Activated CD4-positive, alpha-beta memory T cell treated with anti-CD3 and anti-CD28 coated beads, Interleukin-2, amount 10 ng/mL, durations not matched to agents 7 days and 5 days (primary cell): ENCODE results near the gene RNF223. TPM values are rescaled to one million over a fixed set of nuclear protein-coding genes. Genes with fewer than 3 reads are reported as not detected.
"Not testable (repeated sequence)": the region's sequence is repeated elsewhere in the genome, so short reads cannot be mapped to it uniquely, and the experiment has no call there.

Experiments
- CTCF ChIA-PET: fragments of 350-600 bp; sonication (Branson Sonifier 250); formaldehyde crosslinking; loops from one replicate; lab custom pipeline; 2021; ENCODE audit warnings: antibody characterized with exemption, inconsistent platforms; lab: Charles Lee
- POLR2A ChIA-PET: fragments of 350-600 bp; sonication (Branson Sonifier 250); formaldehyde crosslinking; loops from one replicate; lab custom pipeline; 2021; ENCODE audit warnings: antibody characterized with exemption; lab: Charles Lee
- DNase-seq: peaks from one replicate; pipeline ENCODE4 v3.0.0-alpha.2; 2020
- H3K27ac Mint-ChIP-seq: one replicate; pipeline ENCODE4 v1.8.0; 2021; ENCODE audit warnings: mild to moderate bottlenecking, mixed read lengths
- H3K27me3 Mint-ChIP-seq: one replicate; pipeline ENCODE4 v1.8.0; 2021; ENCODE audit warnings: mixed read lengths
- H3K36me3 Mint-ChIP-seq: one replicate; pipeline ENCODE4 v1.8.0; 2021; ENCODE audit warnings: low read depth, mixed read lengths
- H3K4me1 Mint-ChIP-seq: one replicate; pipeline ENCODE4 v1.8.0; 2021; ENCODE audit warnings: mixed read lengths
- H3K4me3 Mint-ChIP-seq: one replicate; pipeline ENCODE4 v1.8.0; 2021; ENCODE audit warnings: mild to moderate bottlenecking, mixed read lengths
- H3K9me3 Mint-ChIP-seq: one replicate; pipeline ENCODE4 v1.8.0; 2021; ENCODE audit warnings: mixed read lengths
- total RNA-seq, 2 experiments: library from RNA; stranded (reverse); gene quantifications; one replicate each; pipeline ENCODE4 v1.2.3, GENCODE V29; 2021

Gene RNF223
- total RNA-seq, 2 experiments from 2014 or later, result not detected

DNA sequence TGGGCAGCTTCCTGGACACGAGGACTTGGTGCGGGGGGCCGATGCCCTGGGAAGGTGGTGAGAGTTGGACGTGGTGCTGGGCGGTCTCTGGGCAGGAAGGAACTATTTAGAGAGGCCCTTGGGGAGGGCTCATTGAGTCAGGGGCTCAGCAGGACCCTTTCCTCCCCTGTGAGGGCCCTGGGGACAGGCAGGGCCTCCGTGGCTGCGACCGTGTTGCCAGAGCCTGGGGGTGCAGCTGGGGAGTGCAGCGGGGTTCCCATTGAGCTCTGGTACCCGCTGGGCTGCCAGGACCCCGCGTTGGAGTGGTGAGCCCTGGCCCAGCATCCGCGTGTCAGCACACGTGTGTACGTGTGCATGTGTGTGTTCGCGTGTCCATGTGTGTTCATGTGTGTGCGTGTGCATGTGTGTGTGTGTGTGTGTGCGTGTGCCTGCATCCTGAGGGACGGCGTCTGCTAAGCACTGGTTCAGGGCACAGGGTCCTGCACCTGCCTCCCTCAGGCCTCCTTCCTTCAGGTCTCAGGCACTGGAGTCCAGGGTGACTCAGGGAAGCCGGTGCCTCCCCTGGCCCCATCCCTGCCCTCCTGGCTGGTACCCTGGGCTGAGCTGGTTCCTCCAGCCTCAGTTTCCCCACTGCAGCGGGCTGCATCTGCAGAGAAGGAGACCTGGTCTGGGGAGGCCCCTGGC is 10.7 kb downstream of the RNF223 start:
- Mint-ChIP-seq H3K4me3 (peak overlapping the region; percentile 66), H3K9me3 (no peaks in the 10 kb centered on the region), H3K36me3 (no peaks in the 10 kb centered on the region), H3K27me3 (peaks cover 4% of the 10 kb centered on the region), H3K27ac (peak overlapping the region; percentile 66), H3K4me1 (peaks cover 58% of the 10 kb centered on the region)
- no peak for DNase-seq
- POLR2A ChIA-PET, result interaction anchor here (0.9 to 1.5 kb wide), 7 partner anchors 8 to 168 kb away, joined by 3 to 7 read pairs (median 3); no protein-coding TSS in a partner anchor
- CTCF ChIA-PET, result interaction anchor here (1.0 to 3.9 kb wide), 13 partner anchors 24 to 242 kb away, joined by 3 to 19 read pairs (median 5); partner anchors contain the start of genes AGRN, ISG15 and PLEKHN1

GRCh38 chr1:1062348-1063163 is 11.6 kb downstream of the RNF223 start:
- POLR2A ChIA-PET, result interaction anchor here (0.9 to 2.1 kb wide), 3 partner anchors 22 to 95 kb away, joined by 3 to 9 read pairs (median 3); no protein-coding TSS in a partner anchor
- peak overlapping the region; percentile 54 for H3K27ac Mint-ChIP-seq
- H3K4me3 Mint-ChIP-seq, result peak overlapping the region; percentile 66
- no peaks in the 10 kb centered on the region for H3K9me3 Mint-ChIP-seq
- peaks cover 56% of the 10 kb centered on the region for H3K4me1 Mint-ChIP-seq
- H3K36me3 Mint-ChIP-seq, result no peaks in the 10 kb centered on the region
- DNase-seq, result no peak
- CTCF ChIA-PET, result interaction anchor here (0.6 to 3.9 kb wide), 9 partner anchors 22 to 199 kb away, joined by 3 to 19 read pairs (median 5); partner anchors contain the start of genes AGRN and PLEKHN1
- H3K27me3 Mint-ChIP-seq, result peaks cover 11% of the 10 kb centered on the region

DNA sequence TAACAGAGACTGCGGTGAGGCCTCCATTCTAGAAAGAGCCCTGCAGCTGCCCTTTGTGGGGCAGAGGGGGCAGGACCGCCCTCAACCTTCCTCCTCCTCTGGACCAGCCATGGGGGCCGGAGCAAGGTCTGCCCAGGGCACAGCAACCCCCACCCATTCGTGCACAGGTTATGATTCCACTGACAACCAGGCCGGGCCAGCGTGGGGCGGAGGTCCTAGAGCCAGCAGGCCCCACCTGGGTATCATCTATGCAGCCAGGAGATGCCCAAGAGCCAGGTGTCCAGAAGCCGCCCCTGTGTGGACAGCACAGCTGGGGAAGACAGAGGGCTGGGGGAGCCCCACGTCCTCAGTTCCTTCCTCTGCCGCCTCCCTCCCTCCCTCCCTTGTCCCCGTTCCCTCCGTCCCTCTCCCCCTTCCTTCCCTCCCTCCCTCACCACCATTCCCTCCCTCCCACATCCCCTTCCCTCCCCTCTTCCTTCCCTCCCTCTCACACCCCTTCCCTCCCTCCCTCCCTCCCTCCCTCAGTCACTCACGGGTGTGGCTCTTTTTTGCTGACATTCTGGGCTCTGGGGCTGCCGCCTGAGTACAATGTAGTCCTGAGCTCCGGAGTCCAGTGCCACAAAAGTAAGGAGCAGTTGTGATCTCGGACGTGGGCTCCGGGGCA is 12.3 kb downstream of the RNF223 start:
- CTCF ChIA-PET, result interaction anchor here (0.6 to 3.9 kb wide), 4 partner anchors 21 to 200 kb away, joined by 3 to 19 read pairs (median 4); partner anchors contain the start of gene AGRN
- no peaks in the 10 kb centered on the region for H3K36me3 Mint-ChIP-seq
- peak overlapping the region; percentile 37 for H3K27ac Mint-ChIP-seq
- H3K27me3 Mint-ChIP-seq, result peaks cover 13% of the 10 kb centered on the region
- H3K9me3 Mint-ChIP-seq, result no peaks in the 10 kb centered on the region
- peak overlapping the region; percentile 66 for H3K4me3 Mint-ChIP-seq
- POLR2A ChIA-PET, result interaction anchor here (1.2 to 2.1 kb wide), 2 partner anchors 21 to 96 kb away, joined by 3 to 9 read pairs; no protein-coding TSS in a partner anchor
- H3K4me1 Mint-ChIP-seq, result peaks cover 54% of the 10 kb centered on the region
- no peak for DNase-seq

DNA sequence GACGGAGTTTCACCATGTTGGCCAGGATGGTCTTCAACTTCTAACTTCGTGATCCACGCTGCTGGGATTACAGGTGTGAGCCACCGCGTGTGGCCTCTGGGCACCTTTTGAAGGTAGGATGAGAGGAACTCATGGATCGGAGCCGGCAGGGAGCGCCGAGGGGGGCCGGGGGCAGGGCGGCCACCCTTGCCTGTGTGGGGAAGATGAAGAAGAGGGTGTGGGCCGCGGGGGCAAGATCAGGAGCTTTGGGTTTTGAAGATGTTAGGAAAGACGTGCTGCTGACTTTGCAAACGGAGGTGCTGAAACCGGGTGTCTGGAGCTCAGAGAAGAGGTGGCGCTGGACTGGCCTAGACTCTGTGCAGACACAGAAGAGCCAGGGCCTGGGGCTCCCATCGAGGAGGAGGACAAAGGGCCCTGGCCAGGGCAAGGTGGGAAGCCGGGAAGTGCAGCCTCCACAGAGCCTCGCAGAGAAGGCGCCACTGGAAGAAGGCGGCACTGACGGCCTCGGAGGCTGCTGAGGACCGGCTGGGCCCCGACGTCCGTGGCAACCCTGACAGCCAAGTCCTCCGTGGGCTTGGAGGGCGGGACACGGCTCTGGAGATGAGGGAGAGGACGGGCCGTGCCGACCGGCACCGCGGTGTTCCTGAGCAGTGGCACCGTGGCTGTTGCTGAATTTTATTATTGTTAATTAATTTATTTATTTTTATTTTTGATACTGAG is 13.7 kb downstream of the RNF223 start:
- ChIA-PET POLR2A (interaction anchor here (1.6 to 2.1 kb wide), 2 partner anchors 20 kb away, joined by 6 to 9 read pairs; no protein-coding TSS in a partner anchor), CTCF (interaction anchor here (3.9 kb wide), 1 partner anchor 75 kb away, joined by 19 read pairs; no protein-coding TSS in a partner anchor)
- no peak for DNase-seq
- Mint-ChIP-seq H3K27me3 (peaks cover 13% of the 10 kb centered on the region), H3K4me3 (peak overlapping the region; percentile 70), H3K27ac (peak overlapping the region; percentile 56), H3K9me3 (no peaks in the 10 kb centered on the region), H3K4me1 (peaks cover 48% of the 10 kb centered on the region), H3K36me3 (no peaks in the 10 kb centered on the region)

- no peaks in the 10 kb centered on the region for H3K36me3 Mint-ChIP-seq
- H3K4me1 Mint-ChIP-seq, result peaks cover 45% of the 10 kb centered on the region
- DNase-seq, result peak; percentile 94
- H3K9me3 Mint-ChIP-seq, result no peaks in the 10 kb centered on the region
- H3K27me3 Mint-ChIP-seq, result peaks cover 13% of the 10 kb centered on the region
- peak overlapping the region; percentile 70 for H3K4me3 Mint-ChIP-seq
- ChIA-PET CTCF (interaction anchor here (0.9 to 1.3 kb wide), 3 partner anchors 76 to 313 kb away, joined by 3 to 4 read pairs (median 3); no protein-coding TSS in a partner anchor), POLR2A (interaction anchor here (1.6 kb wide), 1 partner anchor 19 kb away, joined by 6 read pairs; no protein-coding TSS in a partner anchor)
- peak overlapping the region; percentile 56 for H3K27ac Mint-ChIP-seq
These were observed 14.4 kb downstream of the RNF223 start for GRCh38 chr1:1059494-1060280.

DNA sequence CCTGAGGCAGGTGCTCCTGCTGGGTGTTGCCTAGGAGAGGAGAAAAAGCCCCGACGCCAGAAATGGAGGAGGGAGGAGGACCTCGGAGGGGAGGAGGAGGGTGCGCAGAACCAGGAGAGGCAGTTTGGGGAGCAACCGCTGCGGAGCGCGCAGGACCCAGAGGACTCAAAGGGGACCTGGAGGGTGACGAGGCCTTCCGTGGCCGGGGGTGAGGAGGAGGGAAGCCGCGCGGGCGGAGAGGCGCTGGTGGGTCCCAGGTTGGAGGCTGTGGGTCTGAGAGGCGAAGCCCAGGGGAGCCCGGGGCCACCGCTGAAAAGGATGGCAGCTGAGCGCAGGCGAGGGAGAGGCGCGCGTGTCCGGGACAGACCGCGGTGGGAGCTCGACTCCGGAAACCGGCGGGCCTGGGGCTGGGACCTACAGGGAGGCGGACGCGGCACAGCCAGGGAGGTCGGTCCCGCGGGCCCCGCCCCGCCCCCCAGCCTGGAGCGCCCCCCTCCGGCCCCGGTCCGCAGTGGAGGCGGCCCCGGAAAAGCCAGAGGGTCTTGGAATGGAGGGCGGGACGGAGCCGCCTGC is 15.1 kb downstream of the RNF223 start:
- Mint-ChIP-seq H3K4me1 (peaks cover 40% of the 10 kb centered on the region), H3K4me3 (peak overlapping the region; percentile 73), H3K36me3 (no peaks in the 10 kb centered on the region), H3K27ac (peak overlapping the region; percentile 35), H3K27me3 (peaks cover 13% of the 10 kb centered on the region), H3K9me3 (no peaks in the 10 kb centered on the region)
- DNase-seq, result peak; percentile 64
- CTCF ChIA-PET, result interaction anchor here (0.9 to 1.3 kb wide), 3 partner anchors 76 to 313 kb away, joined by 3 to 4 read pairs (median 3); no protein-coding TSS in a partner anchor
- POLR2A ChIA-PET, result interaction anchor here (1.6 kb wide), 1 partner anchor 19 kb away, joined by 6 read pairs; no protein-coding TSS in a partner anchor

GRCh38 chr1:1058088-1058905 is 15.8 kb downstream of the RNF223 start:
- POLR2A ChIA-PET, result interaction anchor here (1.6 kb wide), 1 partner anchor 18 kb away, joined by 6 read pairs; no protein-coding TSS in a partner anchor
- CTCF ChIA-PET, result interaction anchor here (1.3 to 1.5 kb wide), 3 partner anchors 56 to 314 kb away, joined by 3 to 4 read pairs (median 3); no protein-coding TSS in a partner anchor
- Mint-ChIP-seq H3K27ac (peak overlapping the region; percentile 9), H3K36me3 (no peaks in the 10 kb centered on the region), H3K4me3 (peak overlapping the region; percentile 73), H3K9me3 (no peaks in the 10 kb centered on the region), H3K4me1 (peaks cover 34% of the 10 kb centered on the region), H3K27me3 (peaks cover 13% of the 10 kb centered on the region)
- no peak for DNase-seq

GRCh38 chr1:1057769-1058087 is 16.4 kb downstream of the RNF223 start:
- H3K27ac Mint-ChIP-seq, POLR2A ChIA-PET, H3K4me3 Mint-ChIP-seq, DNase-seq, H3K36me3 Mint-ChIP-seq, H3K9me3 Mint-ChIP-seq: not testable (repeated sequence)
- H3K27me3 Mint-ChIP-seq, result peaks cover 13% of the 10 kb centered on the region
- CTCF ChIA-PET, result interaction anchor here (1.5 kb wide), 1 partner anchor 56 kb away, joined by 3 read pairs; no protein-coding TSS in a partner anchor
- H3K4me1 Mint-ChIP-seq, result peaks cover 28% of the 10 kb centered on the region

- H3K9me3 Mint-ChIP-seq, result peaks cover 8% of the 10 kb centered on the region
- POLR2A ChIA-PET, result interaction anchor here (1.0 kb wide), 1 partner anchor 8 kb away, joined by 3 read pairs; no protein-coding TSS in a partner anchor
- DNase-seq, result no peak
- no peak overlapping the region for H3K4me3 Mint-ChIP-seq
- peaks cover 17% of the 10 kb centered on the region for H3K4me1 Mint-ChIP-seq
- no peak overlapping the region for H3K27ac Mint-ChIP-seq
- CTCF ChIA-PET, result no interaction called here
- H3K36me3 Mint-ChIP-seq, result peaks cover 9% of the 10 kb centered on the region
- peaks cover 13% of the 10 kb centered on the region for H3K27me3 Mint-ChIP-seq
These were observed 18.0 kb downstream of the RNF223 start for GRCh38 chr1:1055841-1056736.
